GM13976 (cell line): ENCODE data around the gene TENT5C.

Experiments
- DNase-seq: peaks from one replicate; pipeline ENCODE4 v3.0.0; 2012; ENCODE audit warnings: low spot score
- CTCF ChIP-seq: IDR thresholded peaks from 2 replicates; pipeline ENCODE4 v1.5.1; 2012; ENCODE audit warnings: borderline replicate concordance, mild to moderate bottlenecking; ENCODE audit not compliant: insufficient read depth; ENCODE audit errors: extremely low read depth, missing control alignments, control extremely low read depth
- in situ Hi-C: fragments of 300-500 bp; cut with MboI; formaldehyde crosslinking; loops from one replicate; pipeline ENCODE4 v1.12.0; 2022; ENCODE audit warnings: low sequenced_read_pairs, mixed read lengths, inconsistent platforms; ENCODE audit not compliant: unreplicated experiment

TENT5C gene

GRCh38 chr1:117583247-117583646, 22.6 kb upstream of the TENT5C start:
- no peak for DNase-seq
- in situ Hi-C loops: no loop called here
- no peak for TF ChIP-seq CTCF

- in situ Hi-C loops: no loop called here
- TF ChIP-seq CTCF: no peak
- no peak for DNase-seq
These were observed 21.7 kb upstream of the TENT5C start for GRCh38 chr1:117584181-117584580.

- in situ Hi-C loops: no loop called here
- no peak for TF ChIP-seq CTCF
- no peak for DNase-seq
These were observed 20.8 kb upstream of the TENT5C start for GRCh38 chr1:117585086-117585485.

- DNase-seq: no peak
- in situ Hi-C loops: no loop called here
- TF ChIP-seq CTCF: no peak
These were observed 19.5 kb upstream of the TENT5C start for GRCh38 chr1:117586337-117586736.

- in situ Hi-C loops: no loop called here
These were observed 18.9 kb upstream of the TENT5C start for GRCh38 chr1:117586747-117587498.

More at GRCh38 chr1:117586747-117587498, 18.9 kb upstream of the TENT5C start:
- TF ChIP-seq CTCF: no peak
- no peak for DNase-seq
